Renal cortex interstitium (tissue), 11 donors: ENCODE measurements around the gene AQP12A. TPM values are rescaled to one million over a fixed set of nuclear protein-coding genes. Genes with fewer than 3 reads are reported as not detected.
A peak's percentile ranks its signal among the peaks of the same experiment; 100 is the strongest.
"Not testable (repeated sequence)": the region's sequence is repeated elsewhere in the genome, so short reads cannot be mapped to it uniquely, and the experiment has no call there.

Source experiments
- DNase-seq, 11 donors: peaks; one replicate each; pipeline ENCODE4 v3.0.0-alpha.2; 2013; ENCODE audit warnings: low read depth in 9 of 11, low spot score in 4 of 11; ENCODE audit errors: extremely low read depth in 1 of 11
- polyA plus RNA-seq, 3 donors: library from polyadenylated mRNA; unstranded; fragments of 120-200 nt; gene quantifications; one replicate each; pipeline ENCODE4 v1.2.1, GENCODE V29; 2013; ENCODE audit not compliant: insufficient read length in 3 of 3

AQP12A gene
- polyA plus RNA-seq, 3 donors = 0.38 to 0.55 TPM; not detected in 1

GRCh38 chr2:240683980-240684728, 7.5 kb upstream of the AQP12A start:
- DNase-seq = not testable (repeated sequence)

- peak in 10 of 11 donors; percentile 40 to 84 (median 72) for DNase-seq
Measured at GRCh38 chr2:240685771-240686371, 5.8 kb upstream of the AQP12A start.

GRCh38 chr2:240686460-240686859, 5.2 kb upstream of the AQP12A start:
- DNase-seq = no peak

- DNase-seq = peak in 5 of 11 donors; percentile 41 to 63 (median 43)
Measured at GRCh38 chr2:240687045-240687740, 4.5 kb upstream of the AQP12A start.

- DNase-seq = no peak
Measured at GRCh38 chr2:240687741-240688552, 3.7 kb upstream of the AQP12A start.

GRCh38 chr2:240688553-240688919, 3.1 kb upstream of the AQP12A start:
- DNase-seq = no peak

- no peak for DNase-seq
Measured at GRCh38 chr2:240689975-240690374, 1.7 kb upstream of the AQP12A start.

GRCh38 chr2:240690421-240691074, 1.1 kb upstream of the AQP12A start:
- not testable (repeated sequence) for DNase-seq

GRCh38 chr2:240691075-240691427, 615 bp upstream of the AQP12A start:
- DNase-seq = not testable (repeated sequence)

GRCh38 chr2:240692583-240693561, 1.2 kb downstream of the AQP12A start:
- DNase-seq = not testable (repeated sequence)

- DNase-seq = not testable (repeated sequence)
Measured at GRCh38 chr2:240694304-240694703, 2.6 kb downstream of the AQP12A start.

GRCh38 chr2:240695593-240695992, 3.9 kb downstream of the AQP12A start:
- not testable (repeated sequence) for DNase-seq

GRCh38 chr2:240696469-240696868, 4.8 kb downstream of the AQP12A start:
- DNase-seq = not testable (repeated sequence)

GRCh38 chr2:240698852-240699561, 7.3 kb downstream of the AQP12A start:
- not testable (repeated sequence) for DNase-seq

- DNase-seq = not testable (repeated sequence)
Measured at GRCh38 chr2:240699835-240700234, 8.2 kb downstream of the AQP12A start.

GRCh38 chr2:240700616-240701015, 8.9 kb downstream of the AQP12A start:
- DNase-seq = not testable (repeated sequence)

- no peak for DNase-seq
Measured at GRCh38 chr2:240701091-240701735, 9.5 kb downstream of the AQP12A start.
